Activated gamma-delta T cell treated with Interleukin-2 at 50 U/mL for 16 hours (primary cell): Measurements from ENCODE around the gene HGFAC.

Experiments
- DNase-seq: peaks from one replicate; pipeline ENCODE4 v3.0.0-alpha.2; 2020

HGFAC gene

GRCh38 chr4:3492741-3493719 is 51.3 kb downstream of the HGFAC start:
- DNase-seq: no peak

GRCh38 chr4:3493720-3494461 is 52.1 kb downstream of the HGFAC start:
- DNase-seq: no peak

GRCh38 chr4:3494462-3494871 is 52.7 kb downstream of the HGFAC start:
- no peak for DNase-seq

- no peak for DNase-seq
Measured at GRCh38 chr4:3495204-3495975, 53.6 kb downstream of the HGFAC start.

- no peak for DNase-seq
Measured at GRCh38 chr4:3496021-3496420, 54.3 kb downstream of the HGFAC start.

GRCh38 chr4:3497095-3497494 is 55.3 kb downstream of the HGFAC start:
- DNase-seq: no peak

GRCh38 chr4:3497523-3498389 is 56.0 kb downstream of the HGFAC start:
- DNase-seq: no peak

GRCh38 chr4:3498407-3498806 is 56.6 kb downstream of the HGFAC start:
- DNase-seq: no peak
